H1 (cell line): ENCODE measurements around the gene TEX22. TPM values are rescaled to one million over a fixed set of nuclear protein-coding genes. Genes with fewer than 3 reads are reported as not detected.
A peak's percentile ranks its signal among the peaks of the same experiment; 100 is the strongest.

Experiments used
- CTCF ChIA-PET: fragments of 300-600 bp; sonication (Branson Sonifier 250); formaldehyde crosslinking; loops from one replicate; lab custom pipeline; 2021; ENCODE audit not compliant: partially characterized antibody; lab: Charles Lee
- POLR2A ChIA-PET: fragments of 300-600 bp; sonication (Branson Sonifier 250); formaldehyde crosslinking; loops from one replicate; lab custom pipeline; 2021; ENCODE audit warnings: inconsistent platforms; ENCODE audit not compliant: partially characterized antibody; lab: Charles Lee
- DNase-seq, 2 experiments: peaks; one replicate each; pipeline versions ENCODE4 v3.0.0 to v3.0.0-alpha.2; 2010 to 2022; ENCODE audit warnings: low spot score in 2 of 2, low read depth in 1 of 2, mixed read lengths in 1 of 2
- FAIRE-seq: peaks from 2 replicates; lab custom pipeline; 2011; peaks lifted over from hg19 to GRCh38; lab: Jason Lieb, UNC
- H2AFZ ChIP-seq: 2 replicates; pipeline ENCODE4 v1.8.1; 2012; ENCODE audit warnings: low read length, inconsistent platforms
- H2AK5ac ChIP-seq: 2 replicates; pipeline ENCODE4 v1.6.1; 2013; ENCODE audit warnings: low read depth, low read length
- H2BK120ac ChIP-seq: replicated peaks from 2 replicates; pipeline ENCODE3; 2013; ENCODE audit warnings: low read depth, low read length, inconsistent platforms
- H2BK12ac ChIP-seq: 2 replicates; pipeline ENCODE4 v1.6.1; 2013; ENCODE audit warnings: low read depth, low read length
- H2BK15ac ChIP-seq: 2 replicates; pipeline ENCODE4 v1.6.1; 2013; ENCODE audit warnings: low read length
- H2BK20ac ChIP-seq: 2 replicates; pipeline ENCODE4 v1.6.1; 2013; ENCODE audit warnings: low read length
- H2BK5ac ChIP-seq: 2 replicates; pipeline ENCODE4 v1.6.1; 2013; ENCODE audit warnings: low read depth, low read length
- H3K14ac ChIP-seq: 2 replicates; pipeline ENCODE4 v1.6.1; 2013; ENCODE audit warnings: inconsistent platforms; ENCODE audit not compliant: insufficient read length
- H3K18ac ChIP-seq: 2 replicates; pipeline ENCODE4 v1.6.1; 2013; ENCODE audit warnings: low read length; ENCODE audit errors: extremely low read depth
- H3K23ac ChIP-seq: 2 replicates; pipeline ENCODE4 v1.6.1; 2013; ENCODE audit warnings: inconsistent platforms; ENCODE audit not compliant: insufficient read length
- H3K23me2 ChIP-seq: 2 replicates; pipeline ENCODE4 v1.6.1; 2013; ENCODE audit warnings: low read depth, low read length
- H3K27ac ChIP-seq: 2 replicates; pipeline ENCODE4 v1.6.1; 2011; ENCODE audit warnings: low read depth, low read length, inconsistent platforms
- H3K27me3 ChIP-seq, 4 experiments: replicated peaks in 1 of 4; 1 replicate in 1 of 4; 2 replicates in 3 of 4; pipeline versions ENCODE4 v1.6.1 to v1.8.1; 2011 to 2013; ENCODE audit warnings: low read length in 3 of 4, mild to moderate bottlenecking in 3 of 4, inconsistent platforms in 2 of 4, mixed read lengths in 2 of 4, moderate library complexity in 1 of 4; ENCODE audit not compliant: control insufficient read depth in 3 of 4, insufficient read depth in 3 of 4; ENCODE audit errors: extremely low read depth in 1 of 4
- H3K36me3 ChIP-seq, 4 experiments: 2 replicates each; pipeline versions ENCODE4 v1.6.1 to v1.8.1; 2011 to 2013; ENCODE audit warnings: mild to moderate bottlenecking in 4 of 4, low read length in 3 of 4, moderate library complexity in 2 of 4, control low read depth in 1 of 4, inconsistent platforms in 1 of 4; ENCODE audit not compliant: insufficient read depth in 4 of 4, control insufficient read depth in 2 of 4
- H3K4ac ChIP-seq: replicated peaks from 2 replicates; pipeline ENCODE3; 2013; ENCODE audit warnings: low read length, low read depth, mixed read lengths, inconsistent platforms; ENCODE audit not compliant: insufficient read length
- H3K4me1 ChIP-seq, 4 experiments: replicated peaks in 1 of 4; 1 replicate in 1 of 4; 2 replicates in 3 of 4; pipeline versions ENCODE4 v1.6.1 to v1.8.1; 2011 to 2013; ENCODE audit warnings: low read length in 3 of 4, inconsistent platforms in 2 of 4, mixed read lengths in 1 of 4; ENCODE audit not compliant: insufficient read depth in 4 of 4, control insufficient read depth in 3 of 4
- H3K4me2 ChIP-seq, 2 experiments: 2 replicates each; pipeline versions ENCODE4 v1.6.1 to v1.8.1; 2011 to 2013; ENCODE audit warnings: low read depth in 2 of 2, low read length in 2 of 2, control low read depth in 1 of 2, inconsistent platforms in 1 of 2, mild to moderate bottlenecking in 1 of 2; ENCODE audit not compliant: insufficient read depth in 1 of 2
- H3K4me3 ChIP-seq, 4 experiments: fragments of 200-600, 300-600 bp in 1 of 4; sonication (generic), shearing (Covaris generic), sonication (Bioruptor Twin) in 1 of 4; 2 replicates each; pipeline versions ENCODE4 v1.5.1 to v1.8.1; 2011 to 2016; ENCODE audit warnings: low read length in 4 of 4, low read depth in 3 of 4, control low read depth in 2 of 4, inconsistent platforms in 2 of 4, mild to moderate bottlenecking in 2 of 4, mixed read lengths in 1 of 4, moderate library complexity in 1 of 4; ENCODE audit not compliant: insufficient read depth in 2 of 4; ENCODE audit errors: extremely low read depth in 1 of 4
- H3K56ac ChIP-seq: replicated peaks from 2 replicates; pipeline ENCODE3; 2013; ENCODE audit warnings: low read depth, mild to moderate bottlenecking, mixed read lengths, low read length, inconsistent platforms; ENCODE audit not compliant: insufficient read length
- H3K79me1 ChIP-seq: 2 replicates; pipeline ENCODE4 v1.6.1; 2013; ENCODE audit warnings: low read depth, low read length, control low read depth
- H3K79me2 ChIP-seq, 2 experiments: 2 replicates each; pipeline versions ENCODE4 v1.6.1 to v1.8.1; 2012 to 2013; ENCODE audit warnings: low read length in 2 of 2, mild to moderate bottlenecking in 2 of 2, inconsistent platforms in 1 of 2; ENCODE audit not compliant: insufficient read depth in 2 of 2, control insufficient read depth in 1 of 2
- H3K9ac ChIP-seq, 4 experiments: replicated peaks in 1 of 4; 1 replicate in 1 of 4; 2 replicates in 3 of 4; pipeline versions ENCODE4 v1.6.1 to v1.8.1; 2011 to 2013; ENCODE audit warnings: low read depth in 3 of 4, low read length in 3 of 4, control low read depth in 2 of 4, mild to moderate bottlenecking in 2 of 4, moderate library complexity in 2 of 4, inconsistent platforms in 1 of 4; ENCODE audit errors: extremely low read depth in 1 of 4
- H3K9me3 ChIP-seq, 2 experiments: 2 replicates each; pipeline versions ENCODE4 v1.6.1 to v1.8.1; 2012 to 2013; ENCODE audit warnings: mild to moderate bottlenecking in 2 of 2, moderate library complexity in 2 of 2, control low read depth in 1 of 2, inconsistent platforms in 1 of 2, low read depth in 1 of 2, low read length in 1 of 2, mixed read lengths in 1 of 2; ENCODE audit not compliant: insufficient read depth in 2 of 2
- H4K20me1 ChIP-seq, 2 experiments: replicated peaks in 1 of 2; 2 replicates each; pipeline versions ENCODE3 to v1.8.1; 2011 to 2013; ENCODE audit warnings: inconsistent platforms in 2 of 2, low read length in 2 of 2, mild to moderate bottlenecking in 1 of 2; ENCODE audit not compliant: insufficient read depth in 2 of 2, control insufficient read depth in 1 of 2
- H4K5ac ChIP-seq: 2 replicates; pipeline ENCODE4 v1.6.1; 2013; ENCODE audit warnings: low read length, low read depth, mixed read lengths, inconsistent platforms; ENCODE audit not compliant: insufficient read length
- H4K8ac ChIP-seq: 2 replicates; pipeline ENCODE4 v1.8.0; 2013; ENCODE audit warnings: mild to moderate bottlenecking, moderate library complexity, low read length, inconsistent platforms; ENCODE audit not compliant: insufficient read depth; ENCODE audit errors: extremely low read depth
- H4K91ac ChIP-seq: replicated peaks from 2 replicates; pipeline ENCODE3; 2013; ENCODE audit warnings: low read length, mixed read lengths, inconsistent platforms; ENCODE audit not compliant: insufficient read length
- ASH2L ChIP-seq: fragments of 200-600, 300-600 bp; sonication (generic); IDR thresholded peaks from one replicate; pipeline ENCODE4 v1.7.1; 2017; ENCODE audit warnings: low read length
- CTCF ChIP-seq, 3 experiments: IDR thresholded peaks; 1 replicate in 2 of 3; 2 replicates in 1 of 3; pipeline versions ENCODE4 v1.5.1 to v1.6.1; 2011; ENCODE audit warnings: low read length in 3 of 3, mild to moderate bottlenecking in 3 of 3, inconsistent platforms in 2 of 3, low read depth in 1 of 3, moderate library complexity in 1 of 3; ENCODE audit not compliant: insufficient read depth in 1 of 3; ENCODE audit errors: control extremely low read depth in 1 of 3
- GABPA ChIP-seq: IDR thresholded peaks from 2 replicates; pipeline ENCODE4 v1.6.1; 2011; ENCODE audit warnings: mild to moderate bottlenecking, low read length, moderate library complexity, borderline replicate concordance; ENCODE audit not compliant: insufficient read depth
- GTF2F1 ChIP-seq: IDR thresholded peaks from 2 replicates; pipeline ENCODE4 v1.6.1; 2012; ENCODE audit warnings: low read depth, low read length, improper control_type of control experiment, borderline replicate concordance
- POLR2A ChIP-seq, 2 experiments: IDR thresholded peaks; 1 replicate in 1 of 2; 2 replicates in 1 of 2; pipeline ENCODE4 v1.6.1; 2011; ENCODE audit warnings: low read depth in 2 of 2, low read length in 2 of 2, mild to moderate bottlenecking in 2 of 2; ENCODE audit errors: control extremely low read depth in 1 of 2
- POLR2AphosphoS5 ChIP-seq: IDR thresholded peaks from 2 replicates; pipeline ENCODE4 v1.6.1; 2011; ENCODE audit warnings: low read depth, low read length
- RFX5 ChIP-seq: IDR thresholded peaks from 2 replicates; pipeline ENCODE4 v1.6.1; 2011; ENCODE audit warnings: low read depth, low read length, improper control_type of control experiment, borderline replicate concordance
- SP4 ChIP-seq: IDR thresholded peaks from 2 replicates; pipeline ENCODE4 v1.6.1; 2012; ENCODE audit warnings: low read length, inconsistent platforms
- TAF7 ChIP-seq: optimal IDR thresholded peaks from 2 replicates; pipeline ENCODE3; 2011; ENCODE audit warnings: low read depth, mild to moderate bottlenecking, inconsistent platforms, low read length, moderate library complexity, borderline replicate concordance
- TBP ChIP-seq: IDR thresholded peaks from 2 replicates; pipeline ENCODE4 v1.6.1; 2011; ENCODE audit warnings: low read depth, low read length, improper control_type of control experiment
- TEAD4 ChIP-seq: IDR thresholded peaks from 2 replicates; pipeline ENCODE4 v1.6.1; 2012; ENCODE audit warnings: low read depth, low read length, inconsistent platforms, mixed read lengths
- WGBS, 2 experiments: shearing (Covaris generic) in 1 of 2; methylation state at CpG; one replicate each; pipeline versions ENCODE4 v1.1.6 to v1.1.7; 2013 to 2015; ENCODE audit warnings: low lambda C conversion rate in 2 of 2, mixed read lengths in 2 of 2, inconsistent platforms in 1 of 2, low coverage in 1 of 2, missing lambda C conversion rate in 1 of 2; ENCODE audit not compliant: insufficient replicate concordance in 2 of 2, insufficient coverage in 1 of 2, insufficient read length in 1 of 2; ENCODE audit errors: extremely low coverage in 1 of 2, missing lambda C conversion rate in 1 of 2; 5-methylcytosine and 5-hydroxymethylcytosine counted together
- polyA plus RNA-seq, 7 experiments: library from polyadenylated mRNA; depleted of rRNA in 3 of 7; stranded (reverse) in 5 of 7; unstranded in 2 of 7; fragments of >200 nt in 5 of 7; fragments of 200-250 nt in 2 of 7; gene quantifications; 1 replicate in 5 of 7; 2 replicates in 1 of 7; 4 replicates in 1 of 7; pipeline versions ENCODE4 v1.2.1 to v1.2.3, GENCODE V29; 2011 to 2013; ENCODE audit warnings: missing spikeins in 2 of 7, mixed read lengths in 2 of 7
- total RNA-seq: library from RNA; stranded (reverse); fragmentation: NEBNext Ultra II Directional; extraction: Animal tissue kit (Norgen Biotek cat#: 25700); gene quantifications from 2 replicates; pipeline ENCODE4 v1.2.1, GENCODE V29; 2021

The TEX22 gene
- total and polyA plus RNA-seq, 2 of the 8 experiments (the other 6 are each of a cell fraction or from before 2014, with no cell fraction given) = 0.24 to 0.39 TPM

DNA sequence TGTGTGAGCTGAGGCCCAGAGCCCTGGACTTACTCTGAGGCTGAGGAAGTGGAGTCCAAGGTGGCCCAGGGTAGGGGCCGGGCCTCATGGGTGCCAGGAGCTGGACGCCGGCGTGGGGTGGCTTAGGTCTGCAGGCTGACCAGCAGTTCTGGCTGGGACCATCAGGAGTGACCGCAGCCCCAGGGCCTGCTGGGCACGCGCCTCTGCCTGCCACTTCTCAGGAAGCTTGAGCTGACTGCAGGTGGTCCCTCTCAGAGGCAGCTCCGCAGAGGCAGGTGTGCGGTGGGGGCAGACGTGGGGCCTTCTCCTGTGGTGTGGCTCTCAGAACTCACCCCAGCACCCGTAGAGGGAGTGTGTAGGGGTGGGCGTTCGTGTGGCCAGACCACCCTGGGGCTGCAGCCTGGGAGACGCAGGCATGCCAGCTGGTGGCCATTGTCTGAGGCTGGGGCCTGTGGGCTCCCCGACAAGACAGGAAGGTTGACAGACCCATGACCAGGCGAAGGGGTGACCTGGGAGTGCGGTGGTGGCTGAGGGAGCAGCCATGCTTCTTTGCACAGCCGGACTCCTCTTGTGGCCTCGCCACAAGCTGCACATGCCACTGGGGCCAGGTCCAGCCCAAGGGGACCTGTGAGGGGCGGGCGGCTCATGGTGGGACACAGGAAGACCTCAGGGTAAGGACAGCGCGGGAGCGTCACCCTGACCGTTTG is 40.0 kb upstream of the TEX22 start:
- H4K20me1 ChIP-seq = peaks cover 0 to 16% of the 10 kb centered on the region in 2 experiments
- H3K27ac ChIP-seq = no peak overlapping the region
- H3K4ac ChIP-seq = no peak overlapping the region
- no peaks in the 10 kb centered on the region; a peak in 1 of 8 replicates for H3K36me3 ChIP-seq
- H2AK5ac ChIP-seq = no peak overlapping the region
- no peak overlapping the region for H2BK5ac ChIP-seq
- H3K9ac ChIP-seq = no peak overlapping the region
- FAIRE-seq (no peak), DNase-seq (no peak)
- H3K23me2 ChIP-seq = no peaks in the 10 kb centered on the region
- no peak overlapping the region for H2AFZ ChIP-seq
- peak overlapping the region; percentile 57 for H4K8ac ChIP-seq
- no peak overlapping the region for H3K14ac ChIP-seq
- no peak overlapping the region for H4K5ac ChIP-seq
- H4K91ac ChIP-seq = no peak overlapping the region
- no peak overlapping the region for H2BK12ac ChIP-seq
- H3K79me2 ChIP-seq = no peaks in the 10 kb centered on the region
- H3K9me3 ChIP-seq = no peaks in the 10 kb centered on the region
- no peak overlapping the region for H3K18ac ChIP-seq
- 91% methylated on average over 22 of the region's 25 CpGs; no CpG with 5 or more reads in 1 of the 2 experiments for WGBS, 2 experiments
- CTCF ChIA-PET = interaction anchor here (0.9 to 1.4 kb wide), 2 partner anchors 14 to 25 kb away, joined by 3 to 4 read pairs; no protein-coding TSS in a partner anchor
- no peak overlapping the region for H2BK20ac ChIP-seq
- no peaks in the 10 kb centered on the region for H3K27me3 ChIP-seq
- POLR2A ChIA-PET = interaction anchor here (1.5 kb wide), 1 partner anchor 36 kb away, joined by 4 read pairs; no protein-coding TSS in a partner anchor
- H3K4me3 ChIP-seq = no peak overlapping the region
- no peak overlapping the region for H2BK120ac ChIP-seq
- H3K79me1 ChIP-seq = no peaks in the 10 kb centered on the region
- H2BK15ac ChIP-seq = no peak overlapping the region
- peaks cover 0 to 11% (median 3%) of the 10 kb centered on the region in 4 experiments; a peak in 5 of 7 replicates for H3K4me1 ChIP-seq
- H3K4me2 ChIP-seq = no peak overlapping the region
- H3K56ac ChIP-seq = no peak overlapping the region
- H3K23ac ChIP-seq = no peak overlapping the region
- TF ChIP-seq TAF7 (no peak), GABPA (no peak), SP4 (no peak), CTCF (IDR thresholded peaks at IDR 0.05; ENCODE audit: control extremely low read depth in 1 of 3, insufficient read depth in 1 of 3, low read depth in 1 of 3, low read length in 3 of 3) (no peak), POLR2A (IDR thresholded peaks at IDR 0.05; ENCODE audit: control extremely low read depth in 1 of 2, low read depth in 2 of 2, low read length in 2 of 2) (no peak), TBP (no peak), ASH2L (no peak), RFX5 (no peak), TEAD4 (no peak), GTF2F1 (no peak), POLR2AphosphoS5 (no peak)
